Testis (tissue), 2 donors: ENCODE data around the gene RASAL2.

Experiments used
- CTCF ChIP-seq, 3 experiments: fragments of 450-650 bp in 2 of 3; fragments of 200-600 bp in 1 of 3; sonication (generic) in 1 of 3; IDR thresholded peaks; one replicate each; pipeline ENCODE4 v1.5.1; 2016 to 2019; ENCODE audit warnings: antibody characterized with exemption in 3 of 3, mild to moderate bottlenecking in 2 of 3, moderate library complexity in 1 of 3
- POLR2A ChIP-seq: fragments of 450-650 bp; IDR thresholded peaks from one replicate; pipeline ENCODE4 v1.6.1; 2017; ENCODE audit warnings: antibody characterized with exemption, mild to moderate bottlenecking, moderate library complexity

DNA sequence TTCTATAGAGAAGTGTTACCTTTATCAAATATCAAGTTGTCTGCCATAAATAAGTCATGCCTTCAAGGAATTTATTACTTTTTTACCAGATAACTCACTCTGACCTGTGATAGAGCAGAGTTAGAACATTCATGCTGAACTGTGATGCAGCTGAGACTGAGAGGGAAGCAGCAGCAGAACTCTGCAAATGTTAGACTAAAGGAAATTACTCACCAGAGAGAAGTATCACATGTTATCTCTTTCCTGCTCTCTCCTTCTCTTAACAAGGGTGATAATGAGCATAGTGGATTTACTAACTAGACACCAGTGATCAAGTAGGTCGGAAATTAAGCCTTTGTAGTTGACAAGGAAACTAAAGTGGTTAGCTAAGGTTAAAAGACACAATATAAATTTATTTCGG lies 181.6 kb downstream of the RASAL2 start:
- no peak for TF ChIP-seq CTCF (IDR thresholded peaks at IDR 0.05)
- TF ChIP-seq POLR2A, result no peak
